OCI-LY1 (cell line): ENCODE data around the gene SLC2A9.

Experiments used
- H2AFZ ChIP-seq: fragments of 200-600 bp; sonication (generic), shearing (Covaris generic); 2 replicates; pipeline ENCODE4 v1.6.0; 2014; ENCODE audit warnings: antibody characterized with exemption, mild to moderate bottlenecking, low read length
- H3F3A ChIP-seq: fragments of 200-600 bp; sonication (generic), shearing (Covaris generic); 2 replicates; pipeline ENCODE4 v1.6.0; 2014; ENCODE audit warnings: mild to moderate bottlenecking, antibody characterized with exemption, low read length, moderate library complexity; ENCODE audit not compliant: insufficient read depth
- H3K27ac ChIP-seq: fragments of 200-600 bp; sonication (generic); 2 replicates; pipeline ENCODE4 v1.5.1; 2014; ENCODE audit warnings: low read length, mixed run types, mild to moderate bottlenecking, low read depth; ENCODE audit not compliant: poor library complexity, severe bottlenecking
- H3K27me3 ChIP-seq: fragments of 200-600 bp; sonication (generic); 2 replicates; pipeline ENCODE4 v1.6.0; 2014; ENCODE audit warnings: antibody characterized with exemption, mild to moderate bottlenecking, low read length, moderate library complexity; ENCODE audit not compliant: insufficient read depth
- H3K36me3 ChIP-seq: fragments of 200-600 bp; sonication (generic); 2 replicates; pipeline ENCODE4 v1.6.1; 2014; ENCODE audit warnings: mild to moderate bottlenecking, antibody characterized with exemption, low read length, moderate library complexity, mixed read lengths; ENCODE audit not compliant: insufficient read depth
- H3K4me1 ChIP-seq: fragments of 200-600 bp; sonication (generic); 2 replicates; pipeline ENCODE4 v1.5.1; 2014; ENCODE audit warnings: mild to moderate bottlenecking, low read length, moderate library complexity; ENCODE audit not compliant: insufficient read depth, severe bottlenecking
- H3K4me2 ChIP-seq: fragments of 200-600 bp; sonication (generic), shearing (Covaris generic); 2 replicates; pipeline ENCODE4 v1.6.1; 2014; ENCODE audit warnings: low read length
- H3K4me3 ChIP-seq: fragments of 200-600 bp; sonication (generic); 2 replicates; pipeline ENCODE4 v1.5.1; 2014; ENCODE audit warnings: low read length, low read depth, mild to moderate bottlenecking, mixed read lengths; ENCODE audit not compliant: poor library complexity, severe bottlenecking
- H3K79me2 ChIP-seq: fragments of 200-600 bp; shearing (Covaris generic); 2 replicates; pipeline ENCODE4 v1.6.1; 2016; ENCODE audit warnings: mixed run types, low read length, mixed read lengths; ENCODE audit not compliant: insufficient read depth
- H3K9ac ChIP-seq: fragments of 200-600 bp; sonication (generic), shearing (Covaris generic); 2 replicates; pipeline ENCODE4 v1.6.1; 2014; ENCODE audit warnings: mild to moderate bottlenecking, low read length, mixed read lengths
- H3K9me2 ChIP-seq: fragments of 200-600 bp; sonication (generic), shearing (Covaris generic); 2 replicates; pipeline ENCODE4 v1.6.1; 2014; ENCODE audit warnings: low read depth, mild to moderate bottlenecking, low read length, mixed read lengths
- H3K9me3 ChIP-seq: fragments of 200-600 bp; shearing (Covaris generic); 2 replicates; pipeline ENCODE4 v1.6.1; 2014; ENCODE audit warnings: low read length, mixed read lengths
- H4K20me1 ChIP-seq: fragments of 200-600 bp; sonication (generic), shearing (Covaris generic); 2 replicates; pipeline ENCODE4 v1.6.0; 2016; ENCODE audit warnings: mild to moderate bottlenecking, low read length; ENCODE audit not compliant: insufficient read depth
- CTCF ChIP-seq: fragments of 200-600 bp; sonication (generic), shearing (Covaris generic); IDR thresholded peaks from 2 replicates; pipeline ENCODE4 v1.5.1; 2017; ENCODE audit warnings: mild to moderate bottlenecking, antibody characterized with exemption, low read length, moderate library complexity, mixed read lengths
- EZH2 ChIP-seq: fragments of 200-600 bp; sonication (generic), shearing (Covaris generic); IDR thresholded peaks from 2 replicates; pipeline ENCODE4 v1.8.0; 2017; ENCODE audit warnings: borderline replicate concordance, mixed run types, mild to moderate bottlenecking, antibody characterized with exemption, low read length, moderate library complexity, mixed read lengths

Gene SLC2A9

GRCh38 chr4:10006601-10007435 is 14.5 kb downstream of the SLC2A9 start:
- H3K9me3 ChIP-seq: no peaks in the 10 kb centered on the region
- no peaks in the 10 kb centered on the region for H3K79me2 ChIP-seq
- H3K36me3 ChIP-seq: no peaks in the 10 kb centered on the region
- no peak overlapping the region for H3K27ac ChIP-seq
- no peak overlapping the region for H3K4me2 ChIP-seq
- H3K27me3 ChIP-seq: no peaks in the 10 kb centered on the region
- no peaks in the 10 kb centered on the region for H4K20me1 ChIP-seq
- H3K4me3 ChIP-seq: no peak overlapping the region
- no peaks in the 10 kb centered on the region for H3F3A ChIP-seq
- H3K9me2 ChIP-seq: no peaks in the 10 kb centered on the region
- H3K9ac ChIP-seq: no peak overlapping the region
- TF ChIP-seq CTCF (no peak), EZH2 (no peak)
- no peak overlapping the region for H2AFZ ChIP-seq
- no peaks in the 10 kb centered on the region for H3K4me1 ChIP-seq

- Histone ChIP-seq H3K9ac (no peak overlapping the region), H3K4me1 (no peaks in the 10 kb centered on the region), H2AFZ (no peak overlapping the region), H3F3A (no peaks in the 10 kb centered on the region), H3K9me3 (no peaks in the 10 kb centered on the region), H3K4me2 (no peak overlapping the region), H3K79me2 (no peaks in the 10 kb centered on the region), H3K9me2 (no peaks in the 10 kb centered on the region), H3K27me3 (no peaks in the 10 kb centered on the region), H4K20me1 (no peaks in the 10 kb centered on the region), H3K36me3 (no peaks in the 10 kb centered on the region), H3K27ac (no peak overlapping the region), H3K4me3 (no peak overlapping the region)
- TF ChIP-seq CTCF: no peak
Measured at GRCh38 chr4:10006231-10006600, 15.1 kb downstream of the SLC2A9 start.

GRCh38 chr4:10005632-10006031 is 15.7 kb downstream of the SLC2A9 start:
- Histone ChIP-seq H3F3A (no peaks in the 10 kb centered on the region), H3K9ac (no peak overlapping the region), H3K4me1 (no peaks in the 10 kb centered on the region), H3K4me3 (no peak overlapping the region), H3K9me2 (no peaks in the 10 kb centered on the region), H3K9me3 (no peaks in the 10 kb centered on the region), H4K20me1 (no peaks in the 10 kb centered on the region), H3K79me2 (no peaks in the 10 kb centered on the region), H3K27ac (no peak overlapping the region), H3K27me3 (no peaks in the 10 kb centered on the region), H3K4me2 (no peak overlapping the region), H2AFZ (no peak overlapping the region), H3K36me3 (no peaks in the 10 kb centered on the region)
- TF ChIP-seq CTCF (no peak), EZH2 (no peak)
